SIG-M5 treated with dmso at 0.1 percent for 504 hours (cell line): ENCODE results near the gene IGSF1.
A peak's percentile ranks its signal among the peaks of the same experiment; 100 is the strongest.
"Not testable (repeated sequence)": the region's sequence is repeated elsewhere in the genome, so short reads cannot be mapped to it uniquely, and the experiment has no call there.

Source experiments
- DNase-seq: peaks from one replicate; lab custom pipeline; 2025; ENCODE audit not compliant: unreplicated experiment; lab: John Stamatoyannopoulos, UW

Gene IGSF1

DNA sequence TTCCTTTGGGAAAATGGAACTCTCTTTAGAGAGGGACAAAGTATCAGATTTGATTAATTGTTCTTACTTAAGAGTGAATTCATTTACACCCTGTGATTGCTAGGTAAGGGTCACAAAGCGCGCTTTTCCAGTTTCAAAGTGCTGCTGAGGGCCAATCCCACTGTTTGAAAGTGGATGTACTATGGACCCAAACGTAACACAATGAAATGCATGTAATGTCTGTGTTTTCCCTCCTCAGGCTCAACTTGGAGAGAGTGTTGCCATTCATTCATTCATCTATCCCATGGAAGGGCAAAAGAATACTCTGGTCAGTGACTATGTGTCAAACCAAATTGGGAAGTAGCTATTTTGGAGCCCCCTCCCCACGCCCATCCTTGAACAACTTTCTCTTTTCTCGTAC lies 16.1 kb downstream of the IGSF1 start:
- no peak for DNase-seq

DNA sequence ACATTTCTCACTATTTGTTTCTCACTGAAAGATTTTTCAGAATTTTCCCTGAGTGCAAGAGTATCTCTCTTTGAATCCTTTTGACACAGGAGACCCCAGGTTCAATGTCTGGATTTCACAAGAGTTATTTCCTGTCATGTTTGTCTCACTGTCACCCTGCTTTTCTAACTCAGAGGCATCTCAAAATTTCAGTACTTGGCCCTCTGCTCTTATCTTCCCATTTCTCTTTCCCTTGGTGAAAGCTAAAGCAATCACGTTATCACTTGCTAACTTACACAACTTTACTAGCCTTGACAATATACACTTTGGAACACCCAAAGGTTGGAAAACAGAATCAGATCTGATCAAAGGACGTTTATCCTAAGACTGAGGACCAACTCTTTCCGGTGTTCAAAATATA lies 17.3 kb downstream of the IGSF1 start:
- no peak for DNase-seq

DNA sequence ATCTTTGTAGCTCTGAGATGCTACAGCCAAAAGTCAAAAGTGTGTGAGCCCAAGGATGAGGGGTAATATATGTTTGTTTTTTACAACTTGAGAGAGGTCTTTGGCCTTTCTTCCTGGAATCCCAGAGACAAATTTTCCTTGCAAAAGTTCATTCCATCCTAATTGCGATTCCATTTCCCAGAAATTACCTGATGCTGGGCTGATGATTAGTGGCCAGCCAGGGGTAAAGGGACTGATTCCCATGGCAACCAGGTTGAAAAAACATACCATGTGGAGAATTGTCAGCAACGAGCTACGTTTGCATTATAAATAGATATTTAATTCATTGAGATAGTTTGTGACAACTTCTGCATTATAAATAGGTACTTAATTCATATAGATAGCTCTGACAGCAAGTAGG lies 17.8 kb downstream of the IGSF1 start:
- no peak for DNase-seq

DNA sequence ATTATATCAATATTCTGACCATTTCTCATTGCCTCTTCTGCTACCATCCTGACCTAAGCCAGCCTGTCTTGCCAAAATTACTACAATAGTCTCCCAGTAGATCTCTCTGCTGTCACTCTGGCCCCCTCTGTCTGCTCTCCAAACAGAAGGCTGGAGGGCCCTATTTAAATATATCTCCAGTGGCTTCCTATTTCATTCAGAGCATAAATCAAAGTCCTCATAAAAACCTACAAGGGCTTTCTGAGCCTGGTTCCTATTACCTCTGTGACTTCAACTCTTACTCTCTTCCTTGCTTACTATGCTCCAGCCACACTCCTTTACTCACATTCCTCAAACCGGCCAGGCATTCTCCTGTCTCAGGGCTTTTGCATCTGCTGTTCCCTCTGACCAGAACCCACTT lies 19.0 kb downstream of the IGSF1 start:
- DNase-seq = no peak

DNA sequence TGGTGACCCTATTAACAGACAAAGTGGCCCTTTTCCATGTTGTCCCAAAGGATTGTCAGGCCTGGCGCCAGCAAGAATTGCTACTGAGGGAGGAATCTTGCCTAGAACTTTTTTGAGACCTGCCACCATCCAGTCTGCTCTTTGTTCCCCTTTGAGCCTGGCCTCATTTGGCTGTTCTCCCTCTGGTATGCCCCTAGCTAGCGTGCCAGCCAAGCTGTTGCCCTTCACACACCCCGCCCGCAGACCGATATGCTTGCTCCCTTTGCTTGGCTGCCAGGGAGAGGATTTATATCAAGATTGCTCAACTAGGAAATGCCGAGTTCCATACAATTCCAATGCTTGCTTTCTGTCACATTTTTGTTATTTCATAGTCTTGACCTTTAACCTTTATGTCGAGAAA lies 24.4 kb downstream of the IGSF1 start:
- no peak for DNase-seq

DNA sequence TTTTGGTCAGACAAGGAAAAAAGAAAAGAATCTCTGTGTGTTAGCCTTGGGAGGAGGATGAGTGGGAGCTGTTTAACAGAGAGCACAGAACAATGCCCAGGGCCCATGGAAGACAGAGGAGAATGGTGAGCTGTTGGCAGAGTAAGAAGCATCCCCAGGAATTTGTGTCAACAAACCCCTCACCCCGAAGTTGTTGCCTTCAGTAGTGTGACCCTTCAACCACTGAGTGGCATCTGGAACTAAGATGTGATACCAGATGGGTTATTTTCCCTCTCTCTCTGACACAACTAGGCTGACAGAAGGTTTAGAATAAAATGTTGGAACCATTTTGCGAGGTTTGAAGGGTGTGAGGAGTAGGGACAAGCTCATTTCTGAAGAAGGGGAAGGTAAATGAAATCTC lies 25.1 kb downstream of the IGSF1 start:
- no peak for DNase-seq

DNA sequence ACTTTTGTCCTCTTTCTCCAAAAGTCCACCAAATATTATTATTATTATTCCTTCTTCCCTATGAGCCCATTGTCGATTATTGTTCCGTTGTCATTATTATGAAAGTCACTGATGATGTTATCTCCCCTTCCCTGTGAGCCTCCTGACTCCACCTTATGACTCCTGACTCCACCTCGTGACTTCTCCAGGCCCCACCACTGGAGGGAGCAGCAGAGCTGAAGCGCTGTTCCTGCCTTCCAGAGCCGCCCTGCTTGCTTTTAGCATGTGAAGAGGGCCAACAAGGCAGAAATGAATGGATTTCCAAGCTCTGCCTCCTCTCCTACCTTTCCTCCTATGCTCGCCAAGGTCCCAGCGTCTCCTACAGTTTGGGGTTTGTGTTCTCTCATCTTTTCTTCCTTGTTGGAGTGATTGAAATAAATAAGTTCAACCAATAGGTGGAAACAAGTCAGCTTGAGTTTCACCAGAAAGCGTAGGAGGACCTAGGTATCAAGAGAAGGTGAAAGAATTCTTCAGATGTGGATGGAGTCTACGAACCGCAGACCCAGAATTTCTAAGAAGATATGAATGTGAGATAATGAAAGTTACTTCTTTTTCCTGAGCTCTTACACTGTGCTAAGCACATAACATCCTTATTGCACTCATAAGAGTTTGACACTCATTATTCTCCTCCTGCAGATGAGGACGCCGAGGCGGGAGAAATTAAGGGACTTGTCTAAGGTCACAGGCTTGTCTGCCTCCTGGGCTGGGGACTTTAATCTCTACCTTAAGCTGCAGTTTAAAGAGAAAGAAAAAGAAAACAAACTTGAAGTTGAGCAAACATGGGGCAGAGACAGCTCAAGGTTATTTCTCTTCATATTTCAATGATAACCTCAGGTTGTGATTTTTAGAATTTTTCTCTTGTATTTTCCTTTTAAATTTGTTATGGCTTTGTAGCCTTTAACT lies 26.1 kb downstream of the IGSF1 start:
- DNase-seq = peak; percentile 2

DNA sequence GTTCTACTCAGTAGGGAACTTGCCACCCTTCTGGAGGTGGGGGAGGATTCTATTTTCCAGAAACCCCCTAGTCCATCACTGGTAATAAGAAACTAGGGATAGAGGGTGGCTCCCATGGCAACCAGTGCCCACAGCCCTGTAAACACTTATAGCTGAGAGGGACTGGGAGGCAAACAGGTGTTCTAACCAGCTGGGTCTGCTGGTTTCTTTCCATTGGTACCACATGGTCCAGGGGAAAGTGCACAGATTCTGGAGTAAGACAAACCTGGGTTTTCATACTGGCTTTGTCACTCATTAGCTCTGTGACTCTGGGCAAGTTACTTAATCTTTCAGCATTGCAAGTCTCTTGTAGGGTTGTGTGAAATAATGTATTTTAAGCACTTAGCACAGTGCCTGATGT lies 26.9 kb downstream of the IGSF1 start:
- no peak for DNase-seq

DNA sequence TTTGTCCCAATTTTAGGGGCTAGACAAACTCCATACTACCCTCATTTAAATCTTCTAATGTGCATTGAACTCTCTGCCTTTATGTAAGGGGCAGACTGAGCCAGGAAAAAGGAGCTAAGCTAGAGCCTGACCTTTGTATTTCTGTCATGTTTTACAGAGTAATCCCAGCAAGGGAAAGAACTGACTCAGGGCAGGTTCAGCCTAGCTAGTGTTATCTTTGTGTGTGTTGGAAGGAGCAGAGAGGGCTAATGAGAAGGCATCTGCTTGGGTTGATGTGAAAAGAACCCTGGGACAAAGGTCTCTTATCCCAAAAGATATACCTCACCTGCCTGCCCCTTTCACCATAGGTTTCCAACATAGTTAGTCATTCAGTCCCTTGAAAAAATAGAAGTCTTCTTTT lies 31.7 kb downstream of the IGSF1 start:
- no peak for DNase-seq

DNA sequence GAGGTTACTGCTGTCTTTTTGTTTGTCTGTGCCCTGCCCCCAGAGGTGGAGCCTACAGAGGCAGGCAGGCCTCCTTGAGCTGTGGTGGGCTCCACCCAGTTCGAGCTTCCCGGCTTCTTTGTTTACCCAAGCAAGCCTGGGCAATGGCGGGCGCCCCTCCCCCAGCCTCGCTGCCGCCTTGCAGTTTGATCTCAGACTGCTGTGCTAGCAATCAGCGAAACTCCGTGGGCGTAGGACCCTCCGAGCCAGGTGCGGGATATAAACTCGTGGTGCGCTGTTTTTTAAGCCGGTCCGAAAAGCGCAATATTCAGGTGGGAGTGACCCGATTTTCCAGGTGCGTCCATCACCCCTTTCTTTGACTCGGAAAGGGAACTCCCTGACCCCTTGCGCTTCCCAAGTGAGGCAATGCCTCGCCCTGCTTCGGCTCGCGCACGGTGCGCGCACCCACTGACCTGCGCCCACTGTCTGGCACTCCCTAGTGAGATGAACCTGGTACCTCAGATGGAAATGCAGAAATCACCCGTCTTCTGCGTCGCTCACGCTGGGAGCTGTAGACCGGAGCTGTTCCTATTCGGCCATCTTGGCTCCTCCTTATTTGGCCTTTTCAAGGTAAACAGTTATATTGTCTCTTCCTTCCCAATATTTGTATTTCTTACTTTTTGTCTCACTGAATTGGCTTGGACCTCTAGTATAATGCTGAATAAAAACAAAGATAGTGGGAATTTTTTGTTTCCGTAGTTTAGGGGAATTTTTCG lies 37.9 kb downstream of the IGSF1 start:
- not testable (repeated sequence) for DNase-seq

DNA sequence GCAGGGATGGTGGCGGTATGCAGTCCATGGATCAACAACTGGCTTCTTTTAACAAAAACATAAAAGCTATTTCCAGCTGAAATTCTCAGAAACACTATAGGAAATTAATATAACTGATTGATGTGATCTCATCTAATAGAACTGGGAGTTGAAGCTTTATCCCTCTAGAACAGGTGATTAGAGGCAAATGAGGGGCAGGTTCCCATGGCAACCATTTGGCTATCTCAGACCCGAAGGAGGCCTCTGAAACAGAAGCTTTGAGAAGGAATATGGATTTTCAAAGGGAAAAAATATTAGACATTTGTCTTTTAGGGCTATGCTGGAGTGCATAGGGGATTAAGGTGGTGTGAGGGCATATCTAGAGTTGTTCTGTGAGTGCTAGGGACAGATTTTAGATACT lies 50.0 kb downstream of the IGSF1 start:
- DNase-seq = no peak

DNA sequence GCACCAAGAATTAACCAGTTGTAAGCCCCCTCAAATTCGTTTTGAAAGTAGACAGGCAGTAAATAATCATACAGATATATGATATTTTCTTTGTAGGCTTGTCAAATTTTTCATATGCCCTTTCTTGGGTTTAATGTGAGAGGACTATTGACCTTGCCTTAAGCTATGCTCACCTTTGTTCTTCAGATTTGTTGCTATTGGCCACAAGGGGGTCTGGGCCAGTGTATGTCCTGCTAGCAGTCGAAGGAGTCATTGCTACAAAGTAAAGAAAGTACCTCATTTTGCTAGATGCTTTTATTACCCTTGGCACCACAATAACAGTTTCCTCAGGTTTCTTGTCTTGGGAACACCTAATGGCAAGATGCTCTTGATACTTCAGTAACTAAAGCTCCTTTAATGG lies 51.7 kb downstream of the IGSF1 start:
- no peak for DNase-seq

DNA sequence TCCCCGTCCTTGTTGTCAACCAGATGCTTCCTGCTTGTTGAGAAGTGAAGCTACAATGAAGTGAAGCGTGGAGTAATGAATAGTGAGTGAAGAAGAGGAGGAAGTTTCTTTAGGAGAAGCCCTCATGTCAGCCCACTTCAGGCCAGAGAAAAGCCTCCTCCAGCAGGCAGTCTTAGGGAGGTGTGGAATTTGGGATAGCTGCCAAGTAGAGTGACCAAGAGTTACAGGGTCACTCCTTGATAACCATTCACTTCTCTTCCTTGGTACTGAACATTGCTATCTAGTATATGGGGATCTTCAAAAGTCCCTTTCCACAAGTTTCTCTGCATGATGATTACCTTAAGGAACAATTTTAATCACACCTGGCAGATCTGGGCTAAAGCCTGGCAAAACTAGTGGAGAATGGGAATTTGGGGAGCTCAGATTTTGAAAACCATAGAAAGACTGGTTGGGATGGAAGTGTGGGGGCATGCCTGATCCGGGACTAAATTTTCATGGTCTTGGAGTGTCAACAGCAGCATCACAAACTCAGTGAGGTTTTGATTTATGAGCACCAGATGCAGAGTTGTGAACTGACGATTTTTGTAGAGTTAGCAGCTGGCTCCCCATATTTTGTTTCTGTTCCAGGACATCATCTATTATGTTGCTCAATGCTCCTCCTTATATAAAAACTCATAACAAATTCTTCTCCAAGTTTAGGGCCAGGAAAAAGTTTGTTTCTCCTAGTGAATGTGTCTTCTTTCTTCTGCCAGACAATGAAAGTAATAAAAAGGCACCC lies 53.1 kb downstream of the IGSF1 start:
- DNase-seq = no peak

DNA sequence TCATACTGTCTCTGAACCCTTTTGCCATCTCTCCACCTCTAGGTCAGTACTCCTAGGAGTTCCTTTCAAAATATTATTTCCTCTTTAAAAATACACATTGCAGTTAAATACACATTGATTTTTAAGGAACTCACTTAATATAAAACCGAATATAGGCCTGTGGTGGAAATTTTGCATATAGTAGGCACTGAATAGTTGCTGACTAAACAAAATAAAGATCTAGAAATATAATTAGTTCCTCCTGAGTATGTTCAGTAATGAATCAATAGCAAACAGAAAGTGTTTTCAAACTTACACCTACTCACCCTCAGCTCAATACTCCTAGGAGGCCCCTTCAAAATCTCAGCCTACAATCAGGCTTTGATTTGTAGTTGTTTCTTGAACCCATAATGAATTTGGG lies 61.5 kb downstream of the IGSF1 start:
- DNase-seq = no peak

DNA sequence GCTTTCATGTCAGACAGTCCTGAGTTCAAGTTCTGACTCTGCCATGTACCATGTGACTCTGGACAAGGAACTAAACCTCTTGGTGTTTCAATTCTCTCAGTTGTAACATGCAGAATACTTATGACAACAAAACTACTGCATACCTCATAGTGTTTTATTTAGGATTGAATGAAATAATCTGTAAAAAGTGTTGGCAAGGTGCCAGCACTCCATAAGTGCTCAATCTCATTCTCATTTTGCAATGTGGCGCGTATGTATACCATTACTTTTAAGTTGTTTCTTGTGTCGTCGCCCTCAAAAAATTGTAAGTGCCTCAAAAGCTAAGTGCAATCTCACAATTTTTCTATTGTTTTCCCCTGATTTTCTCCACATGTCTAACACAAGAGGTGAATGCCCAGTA lies 62.5 kb downstream of the IGSF1 start:
- DNase-seq = no peak

DNA sequence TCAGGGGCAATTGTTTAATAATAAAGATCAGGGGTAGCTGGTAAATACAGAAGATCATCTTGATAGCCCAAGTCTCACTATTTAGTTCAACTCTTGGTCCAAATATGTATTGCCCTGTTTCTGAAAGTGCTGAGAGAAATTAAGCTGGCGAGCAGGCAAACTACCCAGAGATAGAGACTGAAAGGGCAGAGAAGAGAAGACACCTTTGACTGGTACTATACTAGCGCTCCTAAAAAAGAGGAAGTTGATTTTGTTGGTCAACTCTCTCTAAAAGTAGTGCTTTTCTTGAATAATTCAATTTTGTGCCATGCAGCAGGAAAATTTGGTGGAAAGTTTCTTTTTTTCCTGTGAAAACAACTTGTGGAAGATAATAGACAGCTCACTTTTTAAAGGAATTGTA lies 64.0 kb downstream of the IGSF1 start:
- no peak for DNase-seq
